ENCODE measurements around the gene CCDC89.

GRCh38 chr11:85723088-85723487, 37.1 kb upstream of the CCDC89 start:
- no peak for TF ChIP-seq ZFP1 (CRISPR knock-in tag; IDR thresholded peaks at IDR 0.05)
- TF ChIP-seq EGR1 (conservative IDR thresholded peaks at IDR 0.05), result no peak
- TF ChIP-seq CTCF (IDR thresholded peaks at IDR 0.05 in 2 of 3, conservative IDR thresholded peaks at IDR 0.05 in 1 of 3; ENCODE audit: insufficient read depth in 2 of 3, low read depth in 1 of 3, low read length in 3 of 3), result no peak
- TF ChIP-seq MTA1 (IDR thresholded peaks at IDR 0.05; ENCODE audit: borderline replicate concordance), result no peak
- TF ChIP-seq JUN (IDR thresholded peaks at IDR 0.05; ENCODE audit: borderline replicate concordance, low read depth, low read length), result no peak
- no peak for TF ChIP-seq JUN (CRISPR knock-in tag; IDR thresholded peaks at IDR 0.05; ENCODE audit: borderline replicate concordance)
- no peak for TF ChIP-seq ZNF398 (CRISPR knock-in tag; IDR thresholded peaks at IDR 0.05)
- no peak for TF ChIP-seq SMARCE1 (IDR thresholded peaks at IDR 0.05)
- no peak for TF ChIP-seq CREM (IDR thresholded peaks at IDR 0.05; ENCODE audit: low read depth)
